Measurements from ENCODE around the gene SS18L1. TPM values are rescaled to one million over a fixed set of nuclear protein-coding genes. Genes with fewer than 3 reads are reported as not detected.

Gene SS18L1
- total RNA-seq, 1 experiment from 2014 or later = 34.1 TPM

GRCh38 chr20:62217913-62218773 lies 74.6 kb downstream of the SS18L1 start:
- peak overlapping the region; percentile 70; the same call in 1 of the 2 replicates for H3K4me3 Mint-ChIP-seq
- H3K4me1 Mint-ChIP-seq = peaks cover 17% of the 10 kb centered on the region
- ChIA-PET CTCF (interaction anchor here (1.1 to 2.2 kb wide), 5 partner anchors 9 to 151 kb away, joined by 3 to 6 read pairs (median 3); no protein-coding TSS in a partner anchor), POLR2A (no interaction called here)
- H3K27me3 Mint-ChIP-seq (ENCODE audit: low read depth) = peaks cover 38% of the 10 kb centered on the region
- TF ChIP-seq CREB1 (CRISPR knock-in tag; IDR thresholded peaks at IDR 0.05) (no peak), GRHL2 (CRISPR knock-in tag; IDR thresholded peaks at IDR 0.05; ENCODE audit: insufficient replicate concordance, severe bottlenecking) (no peak), E2F1 (CRISPR knock-in tag; IDR thresholded peaks at IDR 0.05) (no peak), ZNF671 (CRISPR knock-in tag; IDR thresholded peaks at IDR 0.05) (no peak), NR2C2 (CRISPR knock-in tag; IDR thresholded peaks at IDR 0.05) (no peak)
- no peak for ATAC-seq
- no peak for DNase-seq (ENCODE audit: low spot score)
- H3K9me3 Mint-ChIP-seq = no peaks in the 10 kb centered on the region
- H3K36me3 Mint-ChIP-seq = no peaks in the 10 kb centered on the region
- no peak overlapping the region for H3K27ac Mint-ChIP-seq

GRCh38 chr20:62219101-62219991 lies 75.8 kb downstream of the SS18L1 start:
- TF ChIP-seq RELA (CRISPR knock-in tag; IDR thresholded peaks at IDR 0.05; ENCODE audit: borderline replicate concordance) (no peak), JUN (CRISPR knock-in tag; IDR thresholded peaks at IDR 0.05) (no peak), AFF4 (CRISPR knock-in tag; IDR thresholded peaks at IDR 0.05; ENCODE audit: borderline replicate concordance) (no peak), NFYB (CRISPR knock-in tag; conservative IDR thresholded peaks at IDR 0.05; ENCODE audit: low read depth) (no peak), ZNF425 (CRISPR knock-in tag; conservative IDR thresholded peaks at IDR 0.05) (no peak), ZNF317 (CRISPR knock-in tag; IDR thresholded peaks at IDR 0.05; ENCODE audit: borderline replicate concordance, low read depth) (0 out of 2 replicates have a peak, but pooled peaks have one; percentile 16), ZNF396 (CRISPR knock-in tag; IDR thresholded peaks at IDR 0.05; ENCODE audit: borderline replicate concordance) (no peak), FOXP4 (CRISPR knock-in tag; IDR thresholded peaks at IDR 0.05) (no peak), GTF2I (CRISPR knock-in tag; conservative IDR thresholded peaks at IDR 0.05) (no peak), ESRRA (CRISPR knock-in tag; IDR thresholded peaks at IDR 0.05; ENCODE audit: borderline replicate concordance) (0 out of 2 replicates have a peak, but pooled peaks have one; percentile 20)
- TF ChIP-seq, protein P1, sequence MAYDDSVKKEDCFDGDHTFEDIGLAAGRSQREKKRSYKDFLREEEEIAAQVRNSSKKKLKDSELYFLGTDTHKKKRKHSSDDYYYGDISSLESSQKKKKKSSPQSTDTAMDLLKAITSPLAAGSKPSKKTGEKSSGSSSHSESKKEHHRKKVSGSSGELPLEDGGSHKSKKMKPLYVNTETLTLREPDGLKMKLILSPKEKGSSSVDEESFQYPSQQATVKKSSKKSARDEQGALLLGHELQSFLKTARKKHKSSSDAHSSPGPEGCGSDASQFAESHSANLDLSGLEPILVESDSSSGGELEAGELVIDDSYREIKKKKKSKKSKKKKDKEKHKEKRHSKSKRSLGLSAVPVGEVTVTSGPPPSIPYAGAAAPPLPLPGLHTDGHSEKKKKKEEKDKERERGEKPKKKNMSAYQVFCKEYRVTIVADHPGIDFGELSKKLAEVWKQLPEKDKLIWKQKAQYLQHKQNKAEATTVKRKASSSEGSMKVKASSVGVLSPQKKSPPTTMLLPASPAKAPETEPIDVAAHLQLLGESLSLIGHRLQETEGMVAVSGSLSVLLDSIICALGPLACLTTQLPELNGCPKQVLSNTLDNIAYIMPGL (CRISPR knock-in tag; IDR thresholded peaks at IDR 0.05) = 0 out of 2 replicates have a peak, but pooled peaks have one; percentile 22
- Mint-ChIP-seq H3K4me1 (peaks cover 17% of the 10 kb centered on the region), H3K27ac (no peak overlapping the region), H3K9me3 (no peaks in the 10 kb centered on the region), H3K36me3 (no peaks in the 10 kb centered on the region), H3K4me3 (peak overlapping the region; percentile 70), H3K27me3 (ENCODE audit: low read depth) (peaks cover 38% of the 10 kb centered on the region)
- POLR2A ChIA-PET = no interaction called here
- peak; percentile 14 for ATAC-seq
- DNase-seq (ENCODE audit: low spot score) = peak; percentile 60
- CTCF ChIA-PET = interaction anchor here (0.7 to 2.2 kb wide), 4 partner anchors 10 to 145 kb away, joined by 3 to 6 read pairs (median 3); no protein-coding TSS in a partner anchor

Measured in WTC11 (cell line).